Measurements from ENCODE around the gene DPP7.

- TF ChIP-seq CTCF (IDR thresholded peaks at IDR 0.05) (no peak), POLR2AphosphoS5 (IDR thresholded peaks at IDR 0.05) (no peak), POLR2A (IDR thresholded peaks at IDR 0.05) (no peak)
Measured at GRCh38 chr9:137156567-137157375, 42.2 kb upstream of the DPP7 start.
